Endothelial cell of umbilical vein (primary cell): ENCODE data around the gene CYB5R4. TPM values are rescaled to one million over a fixed set of nuclear protein-coding genes. Genes with fewer than 3 reads are reported as not detected.
"Not testable (repeated sequence)": the region's sequence is repeated elsewhere in the genome, so short reads cannot be mapped to it uniquely, and the experiment has no call there.

Experiments
- BruUV-seq: library from RNA; stranded (reverse); fragments of 400-500 nt; replicated peaks from 2 replicates; lab custom pipeline; 2021; lab: Mats Ljungman, UMichigan
- CTCF ChIA-PET: fragments of 300-600, 350-600 bp; sonication (Branson Sonifier 250); formaldehyde crosslinking; loops from one replicate; lab custom pipeline; 2021; ENCODE audit warnings: antibody characterized with exemption, inconsistent platforms; lab: Charles Lee
- POLR2A ChIA-PET: fragments of 300-600, 350-600 bp; sonication (Branson Sonifier 250); formaldehyde crosslinking; loops from one replicate; lab custom pipeline; 2021; ENCODE audit warnings: antibody characterized with exemption, inconsistent platforms; lab: Charles Lee
- DNase-seq: peaks from one replicate; pipeline ENCODE4 v3.0.0-alpha.2; 2011; ENCODE audit warnings: low read depth, low spot score
- FAIRE-seq: peaks from 2 replicates; lab custom pipeline; 2011; peaks lifted over from hg19 to GRCh38; lab: Jason Lieb, UNC
- H2AFZ ChIP-seq: 2 replicates; pipeline ENCODE4 v1.6.0; 2012; ENCODE audit warnings: low read depth, low read length, control low read depth, inconsistent platforms
- H3K27ac ChIP-seq: 2 replicates; pipeline ENCODE4 v1.5.1; 2011; ENCODE audit warnings: low read depth, mild to moderate bottlenecking, control low read depth, low read length, moderate library complexity; ENCODE audit not compliant: insufficient read depth
- H3K27me3 ChIP-seq, 2 experiments: 2 replicates each; pipeline versions ENCODE4 v1.6.0 to v1.6.1; 2011; ENCODE audit warnings: low read length in 2 of 2, mixed read lengths in 1 of 2; ENCODE audit not compliant: control insufficient read depth in 2 of 2, insufficient read depth in 2 of 2
- H3K36me3 ChIP-seq, 2 experiments: 2 replicates in 1 of 2; 3 replicates in 1 of 2; pipeline ENCODE4 v1.5.1; 2011; ENCODE audit warnings: low read length in 2 of 2, mild to moderate bottlenecking in 1 of 2, moderate library complexity in 1 of 2; ENCODE audit not compliant: control insufficient read depth in 2 of 2, insufficient read depth in 2 of 2; ENCODE audit errors: extremely low read depth in 1 of 2
- H3K4me1 ChIP-seq: 3 replicates; pipeline ENCODE4 v1.5.1; 2011; ENCODE audit warnings: mild to moderate bottlenecking, low read length; ENCODE audit not compliant: control insufficient read depth, insufficient read depth; ENCODE audit errors: extremely low read depth
- H3K4me2 ChIP-seq: 2 replicates; pipeline ENCODE4 v1.6.1; 2011; ENCODE audit warnings: low read length, control low read depth, mixed read lengths; ENCODE audit not compliant: insufficient read depth
- H3K4me3 ChIP-seq, 3 experiments: fragments of 200-600 bp in 1 of 3; sonication (generic), shearing (Covaris generic) in 1 of 3; replicated peaks in 1 of 3; 2 replicates each; pipeline ENCODE4 v1.5.1; 2011 to 2016; ENCODE audit warnings: control low read depth in 3 of 3, low read length in 3 of 3, mild to moderate bottlenecking in 2 of 3, inconsistent platforms in 1 of 3, low read depth in 1 of 3, moderate library complexity in 1 of 3; ENCODE audit not compliant: insufficient read depth in 1 of 3
- H3K79me2 ChIP-seq: 2 replicates; pipeline ENCODE4 v1.6.0; 2012; ENCODE audit warnings: low read length, inconsistent platforms; ENCODE audit not compliant: control insufficient read depth, insufficient read depth
- H3K9ac ChIP-seq: replicated peaks from 2 replicates; pipeline ENCODE3; 2011; ENCODE audit warnings: low read length, control low read depth; ENCODE audit not compliant: insufficient read depth; ENCODE audit errors: extremely low read depth
- H3K9me1 ChIP-seq: replicated peaks from 3 replicates; pipeline ENCODE4 v1.6.0; 2011; ENCODE audit warnings: mild to moderate bottlenecking, low read length; ENCODE audit not compliant: control insufficient read depth, insufficient read depth; ENCODE audit errors: extremely low read depth
- H3K9me3 ChIP-seq: replicated peaks from 2 replicates; pipeline ENCODE4 v1.5.1; 2012; ENCODE audit warnings: low read length, inconsistent platforms; ENCODE audit not compliant: control insufficient read depth, insufficient read depth
- H4K20me1 ChIP-seq: replicated peaks from 2 replicates; pipeline ENCODE3; 2011; ENCODE audit warnings: mild to moderate bottlenecking, low read length; ENCODE audit not compliant: control insufficient read depth, insufficient read depth; ENCODE audit errors: extremely low read depth
- EZH2 ChIP-seq: IDR thresholded peaks from 2 replicates; pipeline ENCODE4 v1.6.1; 2012; ENCODE audit warnings: borderline replicate concordance, low read depth, mild to moderate bottlenecking, moderate library complexity, low read length, inconsistent platforms; ENCODE audit not compliant: severe bottlenecking
- FOS ChIP-seq: IDR thresholded peaks from 2 replicates; pipeline ENCODE4 v1.6.1; 2011; ENCODE audit warnings: mild to moderate bottlenecking, low read length, moderate library complexity, borderline replicate concordance; ENCODE audit not compliant: insufficient read depth
- GATA2 ChIP-seq: IDR thresholded peaks from 2 replicates; pipeline ENCODE4 v1.7.0; 2011; ENCODE audit warnings: low read depth, mild to moderate bottlenecking, moderate library complexity, mixed read lengths, low read length; ENCODE audit not compliant: insufficient read length, insufficient read depth
- JUN ChIP-seq: IDR thresholded peaks from 2 replicates; pipeline ENCODE4 v1.6.1; 2011; ENCODE audit warnings: borderline replicate concordance, low read depth; ENCODE audit not compliant: insufficient read length, insufficient read depth
- MAX ChIP-seq: IDR thresholded peaks from 2 replicates; pipeline ENCODE4 v1.6.1; 2011; ENCODE audit not compliant: insufficient read depth, insufficient read length
- MYC ChIP-seq: IDR thresholded peaks from one replicate; pipeline ENCODE4 v1.6.1; 2011; ENCODE audit warnings: mild to moderate bottlenecking, low read depth, low read length
- POLR2A ChIP-seq: IDR thresholded peaks from 2 replicates; pipeline ENCODE4 v1.6.1; 2012; ENCODE audit warnings: low read depth, mild to moderate bottlenecking, control low read depth, low read length
- POLR2AphosphoS5 ChIP-seq: IDR thresholded peaks from 2 replicates; pipeline ENCODE4 v1.6.1; 2012; ENCODE audit warnings: low read depth, mild to moderate bottlenecking, control low read depth, low read length, moderate library complexity; ENCODE audit not compliant: insufficient read depth
- dilution Hi-C: fragments of 300-500 bp; cut with MboI; formaldehyde crosslinking; loops from one replicate; pipeline ENCODE4 v1.15.0; 2019; ENCODE audit warnings: low sequenced_read_pairs; ENCODE audit not compliant: extremely low pct_ligation_motif_present
- intact Hi-C: fragments of 100-400 bp; cut with micrococcal nuclease; formaldehyde crosslinking; loops from one replicate; pipeline ENCODE4 v1.10.0; 2022
- polyA plus RNA-seq, 4 experiments: library from polyadenylated mRNA; depleted of rRNA in 3 of 4; stranded (reverse) in 3 of 4; unstranded in 1 of 4; fragments of >200 nt; gene quantifications; 2 replicates each; pipeline versions ENCODE4 v1.2.1 to v1.2.3, GENCODE V29; 2011 to 2012; ENCODE audit warnings: missing spikeins in 1 of 4
- total RNA-seq: library from RNA; stranded (reverse); gene quantifications from 2 replicates; pipeline ENCODE4 v1.2.3, GENCODE V29; 2021
- TF ChIP-seq, protein P1 (sequence below), 2 donors: IDR thresholded peaks; 1 replicate in 1 of 2; 2 replicates in 1 of 2; pipeline ENCODE4 v1.5.1; 2011; ENCODE audit warnings: low read length in 2 of 2, mild to moderate bottlenecking in 2 of 2, moderate library complexity in 2 of 2, control low read depth in 1 of 2, inconsistent platforms in 1 of 2, low read depth in 1 of 2; ENCODE audit not compliant: insufficient read depth in 1 of 2; ENCODE audit errors: extremely low read depth in 1 of 2

Gene CYB5R4
- total and polyA plus RNA-seq, 2 donors (not counting 3 experiments of a cell fraction or from before 2014, with no cell fraction given) = 3.1 to 13.4 TPM

- dilution Hi-C loops (no loop called here), intact Hi-C loops (no loop called here)
- no TSS peak for BruUV-seq
- H3K9me1 ChIP-seq = no peaks in the 10 kb centered on the region
- H2AFZ ChIP-seq = no peak overlapping the region
- ChIA-PET CTCF (no interaction called here), POLR2A (no interaction called here)
- no peak overlapping the region for H3K4me3 ChIP-seq
- H3K9ac ChIP-seq = no peak overlapping the region
- no peak overlapping the region for H3K27ac ChIP-seq
- H3K4me2 ChIP-seq = no peak overlapping the region
- H3K36me3 ChIP-seq = peaks cover 0 to 4% of the 10 kb centered on the region in 2 experiments
- DNase-seq (no peak), FAIRE-seq (no peak)
- H4K20me1 ChIP-seq = no peaks in the 10 kb centered on the region
- no peaks in the 10 kb centered on the region for H3K9me3 ChIP-seq
- no peaks in the 10 kb centered on the region for H3K4me1 ChIP-seq
- H3K79me2 ChIP-seq = no peaks in the 10 kb centered on the region
- TF ChIP-seq POLR2A = no peak
- TF ChIP-seq MYC = no peak
- no peak for TF ChIP-seq FOS
- no peak for TF ChIP-seq MAX
- no peak for TF ChIP-seq POLR2AphosphoS5
- TF ChIP-seq EZH2 = no peak
- TF ChIP-seq, protein P1, sequence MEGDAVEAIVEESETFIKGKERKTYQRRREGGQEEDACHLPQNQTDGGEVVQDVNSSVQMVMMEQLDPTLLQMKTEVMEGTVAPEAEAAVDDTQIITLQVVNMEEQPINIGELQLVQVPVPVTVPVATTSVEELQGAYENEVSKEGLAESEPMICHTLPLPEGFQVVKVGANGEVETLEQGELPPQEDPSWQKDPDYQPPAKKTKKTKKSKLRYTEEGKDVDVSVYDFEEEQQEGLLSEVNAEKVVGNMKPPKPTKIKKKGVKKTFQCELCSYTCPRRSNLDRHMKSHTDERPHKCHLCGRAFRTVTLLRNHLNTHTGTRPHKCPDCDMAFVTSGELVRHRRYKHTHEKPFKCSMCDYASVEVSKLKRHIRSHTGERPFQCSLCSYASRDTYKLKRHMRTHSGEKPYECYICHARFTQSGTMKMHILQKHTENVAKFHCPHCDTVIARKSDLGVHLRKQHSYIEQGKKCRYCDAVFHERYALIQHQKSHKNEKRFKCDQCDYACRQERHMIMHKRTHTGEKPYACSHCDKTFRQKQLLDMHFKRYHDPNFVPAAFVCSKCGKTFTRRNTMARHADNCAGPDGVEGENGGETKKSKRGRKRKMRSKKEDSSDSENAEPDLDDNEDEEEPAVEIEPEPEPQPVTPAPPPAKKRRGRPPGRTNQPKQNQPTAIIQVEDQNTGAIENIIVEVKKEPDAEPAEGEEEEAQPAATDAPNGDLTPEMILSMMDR (IDR thresholded peaks at IDR 0.05; ENCODE audit: extremely low read depth in 1 of 2, insufficient read depth in 1 of 2, low read depth in 1 of 2, low read length in 2 of 2) = no peak
- TF ChIP-seq JUN = no peak
- no peak for TF ChIP-seq GATA2
- no peaks in the 10 kb centered on the region for H3K27me3 ChIP-seq
Observed at GRCh38 chr6:83928286-83928685, 68.8 kb downstream of the CYB5R4 start.

DNA sequence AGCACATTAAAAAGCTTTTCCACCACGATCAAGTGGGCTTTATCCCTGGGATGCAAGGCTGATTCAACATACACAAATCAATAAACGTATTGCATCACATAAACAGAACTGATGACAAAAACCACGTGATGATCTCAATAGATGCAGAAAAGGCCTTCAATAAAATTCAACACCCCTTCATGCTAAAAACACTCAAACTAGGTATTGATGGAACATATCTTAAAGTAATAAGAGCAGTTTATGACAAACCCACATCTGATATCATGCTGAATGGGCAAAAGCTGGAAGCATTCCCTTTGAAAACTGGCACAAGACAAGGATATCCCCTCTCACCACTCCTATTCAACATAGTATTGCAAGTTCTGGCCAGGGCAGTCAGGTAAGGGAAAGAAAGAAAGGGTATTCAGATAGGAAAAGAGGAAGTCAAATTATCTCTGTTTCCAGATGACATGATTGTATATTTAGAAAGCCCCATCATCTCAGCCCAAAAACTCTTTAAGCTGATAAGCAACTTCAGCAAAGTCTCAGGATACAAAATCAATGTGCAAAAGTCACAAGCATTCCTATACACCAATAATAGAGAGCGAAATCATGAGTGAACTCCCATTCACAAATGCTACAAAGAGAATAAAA, 86.8 kb downstream of the CYB5R4 start:
- H3K9me1 ChIP-seq, H2AFZ ChIP-seq, FAIRE-seq, H3K9me3 ChIP-seq, CTCF ChIA-PET, H3K27ac ChIP-seq, DNase-seq, H3K4me2 ChIP-seq, POLR2A ChIA-PET, intact Hi-C loops, H4K20me1 ChIP-seq, H3K9ac ChIP-seq, BruUV-seq, H3K36me3 ChIP-seq, H3K79me2 ChIP-seq, dilution Hi-C loops, H3K4me1 ChIP-seq, H3K4me3 ChIP-seq, H3K27me3 ChIP-seq: not testable (repeated sequence)

DNA sequence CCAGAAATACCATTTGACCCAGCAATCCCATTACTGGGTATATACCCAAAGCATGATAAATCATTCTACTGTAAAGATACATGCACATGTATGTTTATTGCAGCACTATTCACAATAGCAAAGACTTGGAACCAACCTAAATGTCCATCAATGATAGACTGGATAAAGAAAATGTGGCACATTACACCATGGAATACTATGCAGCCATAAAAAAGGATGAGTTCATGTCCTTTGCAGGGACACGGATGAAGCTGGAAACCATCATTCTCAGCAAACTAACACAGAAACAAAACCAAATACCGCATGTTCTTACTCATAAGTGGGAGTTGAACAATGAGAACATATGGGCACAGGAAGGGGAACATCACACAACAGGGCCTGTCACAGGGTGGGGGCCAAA, 88.5 kb downstream of the CYB5R4 start:
- H3K27me3 ChIP-seq, H3K9me1 ChIP-seq, CTCF ChIA-PET, FAIRE-seq, H3K9ac ChIP-seq, H3K9me3 ChIP-seq, H3K4me3 ChIP-seq, H3K4me1 ChIP-seq, intact Hi-C loops, DNase-seq, H2AFZ ChIP-seq, POLR2A ChIA-PET, H3K27ac ChIP-seq, H4K20me1 ChIP-seq, dilution Hi-C loops, H3K79me2 ChIP-seq, BruUV-seq, H3K36me3 ChIP-seq, H3K4me2 ChIP-seq: not testable (repeated sequence)
